ENCODE measurements around the gene RXRA.

GRCh38 chr9:134377976-134378375, 51.7 kb downstream of the RXRA start:
- no peak for TF ChIP-seq EZH2 (IDR thresholded peaks at IDR 0.05; ENCODE audit: borderline replicate concordance, low read depth, low read length, severe bottlenecking)
- TF ChIP-seq POLR2A (IDR thresholded peaks at IDR 0.05; ENCODE audit: low read depth, low read length) = no peak
- no peak for TF ChIP-seq CTCF (IDR thresholded peaks at IDR 0.05; ENCODE audit: extremely low read depth in 1 of 2, insufficient read depth in 1 of 2, low read depth in 1 of 2, low read length in 2 of 2)
- no peak for TF ChIP-seq POLR2AphosphoS5 (IDR thresholded peaks at IDR 0.05; ENCODE audit: insufficient read depth, low read depth, low read length)
- TF ChIP-seq MAX (IDR thresholded peaks at IDR 0.05; ENCODE audit: insufficient read depth, insufficient read length) = no peak
- TF ChIP-seq FOS (IDR thresholded peaks at IDR 0.05; ENCODE audit: borderline replicate concordance, insufficient read depth, low read length) = no peak
- no peak for TF ChIP-seq MYC (IDR thresholded peaks at IDR 0.05; ENCODE audit: low read depth, low read length)

All from endothelial cell of umbilical vein (primary cell).